NK-92 (cell line): Measurements from ENCODE around the gene CEMP1.

Experiments
- DNase-seq: peaks from one replicate; lab custom pipeline; 2025; ENCODE audit not compliant: unreplicated experiment; lab: John Stamatoyannopoulos, UW

CEMP1 gene

GRCh38 chr16:2520784-2521531 is 10.2 kb downstream of the CEMP1 start:
- no peak for DNase-seq

- no peak for DNase-seq
These were observed 11.0 kb downstream of the CEMP1 start, which contains the start of gene AMDHD2 for GRCh38 chr16:2520097-2520783. Gene AMDHD2, plus strand, starts transcription at chr16:2520371. Its CDS starts 88 bp downstream, at chr16:2520459.

GRCh38 chr16:2519711-2520080 is 11.5 kb downstream of the CEMP1 start:
- DNase-seq = no peak

GRCh38 chr16:2518823-2519710 is 12.1 kb downstream of the CEMP1 start:
- DNase-seq = no peak

GRCh38 chr16:2517954-2518605 is 13.1 kb downstream of the CEMP1 start:
- DNase-seq = no peak

GRCh38 chr16:2516391-2517240 is 14.6 kb downstream of the CEMP1 start:
- DNase-seq = no peak

- DNase-seq = no peak
These were observed 15.9 kb downstream of the CEMP1 start for GRCh38 chr16:2515180-2515851.

GRCh38 chr16:2514333-2515179 is 16.7 kb downstream of the CEMP1 start:
- no peak for DNase-seq

- DNase-seq = peak; percentile 55
These were observed 17.5 kb downstream of the CEMP1 start, which contains the start of gene ATP6V0C for GRCh38 chr16:2513405-2514332. Gene ATP6V0C, plus strand, starts transcription at chr16:2513952. Its CDS starts 152 bp downstream, at chr16:2514104.

- DNase-seq = no peak
These were observed 18.3 kb downstream of the CEMP1 start for GRCh38 chr16:2512735-2513404.

GRCh38 chr16:2511996-2512734 is 19.0 kb downstream of the CEMP1 start:
- no peak for DNase-seq

- DNase-seq = no peak
These were observed 19.9 kb downstream of the CEMP1 start for GRCh38 chr16:2511128-2511800.

- DNase-seq = no peak
These were observed 22.3 kb downstream of the CEMP1 start for GRCh38 chr16:2508722-2509400.

GRCh38 chr16:2507665-2508064 is 23.5 kb downstream of the CEMP1 start:
- no peak for DNase-seq

- DNase-seq = no peak
These were observed 24.1 kb downstream of the CEMP1 start for GRCh38 chr16:2507052-2507659.
